Measurements from ENCODE around the gene TCP11L1. TPM values are rescaled to one million over a fixed set of nuclear protein-coding genes. Genes with fewer than 3 reads are reported as not detected.

Gene TCP11L1
- total and polyA plus RNA-seq, 2 of the 8 experiments (the other 6 are each of a cell fraction or from before 2014, with no cell fraction given) = 10.9 to 23.1 TPM

DNA sequence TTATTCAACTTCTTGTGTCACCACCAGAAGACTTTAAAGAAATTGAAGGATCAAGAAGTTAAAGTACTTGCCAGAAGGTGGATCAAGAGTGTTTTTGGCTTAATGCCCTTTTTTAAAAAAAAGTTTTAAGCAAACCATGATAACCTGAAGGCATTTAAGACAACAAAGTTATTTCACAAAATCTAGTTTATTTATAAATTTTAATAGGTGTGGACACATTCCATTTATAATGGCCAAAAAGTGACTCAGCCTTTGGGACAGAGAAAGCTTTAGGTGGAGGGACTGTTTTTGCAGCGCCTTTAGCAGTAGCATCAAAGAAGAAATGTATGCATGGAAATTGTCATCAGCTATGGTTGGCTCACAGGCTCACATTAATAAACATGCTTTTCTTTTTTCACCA is 17.9 kb downstream of the TCP11L1 start:
- Histone ChIP-seq H2BK15ac (ENCODE audit: low read length) (no peak overlapping the region), H3K18ac (ENCODE audit: extremely low read depth, low read length) (no peak overlapping the region), H3K14ac (ENCODE audit: insufficient read length) (no peak overlapping the region), H2BK5ac (ENCODE audit: low read depth, low read length) (no peak overlapping the region), H3K4me1 (replicated peaks in 1 of 4; ENCODE audit: control insufficient read depth in 3 of 4, insufficient read depth in 4 of 4, low read length in 3 of 4) (no peaks in the 10 kb centered on the region), H3K27me3 (replicated peaks in 1 of 4; ENCODE audit: control insufficient read depth in 3 of 4, extremely low read depth in 1 of 4, insufficient read depth in 3 of 4, low read length in 3 of 4) (no peaks in the 10 kb centered on the region), H3K79me2 (ENCODE audit: control insufficient read depth in 1 of 2, insufficient read depth in 2 of 2, low read length in 2 of 2) (no peaks in the 10 kb centered on the region), H3K56ac (replicated peaks; ENCODE audit: insufficient read length, low read depth, low read length) (no peak overlapping the region), H4K8ac (ENCODE audit: extremely low read depth, insufficient read depth, low read length) (no peak overlapping the region), H3K4me3 (ENCODE audit: extremely low read depth in 1 of 4, insufficient read depth in 2 of 4, low read depth in 3 of 4, low read length in 4 of 4) (no peak overlapping the region), H2BK12ac (ENCODE audit: low read depth, low read length) (no peak overlapping the region), H3K4ac (replicated peaks; ENCODE audit: insufficient read length, low read depth, low read length) (no peak overlapping the region), H4K5ac (ENCODE audit: insufficient read length, low read depth, low read length) (no peak overlapping the region), H3K23me2 (ENCODE audit: low read depth, low read length) (no peaks in the 10 kb centered on the region), H2AFZ (ENCODE audit: low read length) (no peak overlapping the region), H3K23ac (ENCODE audit: insufficient read length) (no peak overlapping the region), H4K91ac (replicated peaks; ENCODE audit: insufficient read length, low read length) (no peak overlapping the region), H2BK20ac (ENCODE audit: low read length) (no peak overlapping the region), H3K79me1 (ENCODE audit: low read depth, low read length) (no peaks in the 10 kb centered on the region), H2AK5ac (ENCODE audit: low read depth, low read length) (no peak overlapping the region), H3K4me2 (ENCODE audit: insufficient read depth in 1 of 2, low read depth in 2 of 2, low read length in 2 of 2) (no peak overlapping the region), H3K9me3 (ENCODE audit: insufficient read depth in 2 of 2, low read depth in 1 of 2, low read length in 1 of 2) (no peaks in the 10 kb centered on the region), H3K36me3 (ENCODE audit: control insufficient read depth in 2 of 4, insufficient read depth in 4 of 4, low read length in 3 of 4) (peaks cover 3 to 32% (median 10%) of the 10 kb centered on the region in 4 experiments; a peak in 7 of 8 replicates), H4K20me1 (replicated peaks in 1 of 2; ENCODE audit: control insufficient read depth in 1 of 2, insufficient read depth in 2 of 2, low read length in 2 of 2) (no peaks in the 10 kb centered on the region), H2BK120ac (replicated peaks; ENCODE audit: low read depth, low read length) (no peak overlapping the region), H3K9ac (replicated peaks in 1 of 4; ENCODE audit: extremely low read depth in 1 of 4, low read depth in 3 of 4, low read length in 3 of 4) (no peak overlapping the region), H3K27ac (ENCODE audit: low read depth, low read length) (no peak overlapping the region)
- FAIRE-seq (no peak), DNase-seq (ENCODE audit: low read depth in 1 of 2, low spot score in 2 of 2) (no peak)
- 92% methylated on average over 1 of the region's 1 CpG; no CpG with 5 or more reads in 1 of the 2 experiments for WGBS, 2 experiments (ENCODE audit: extremely low coverage in 1 of 2, insufficient coverage in 1 of 2, insufficient read length in 1 of 2, insufficient replicate concordance in 2 of 2, low coverage in 1 of 2, low lambda C conversion rate in 2 of 2, missing lambda C conversion rate in 1 of 2)
- POLR2A ChIA-PET (ENCODE audit: partially characterized antibody) = interaction anchor here (1.1 kb wide), 1 partner anchor 17 kb away, joined by 5 read pairs; no protein-coding TSS in a partner anchor
- CTCF ChIA-PET (ENCODE audit: partially characterized antibody) = interaction anchor here (0.8 to 1.2 kb wide), 2 partner anchors 8 to 10 kb away, joined by 3 read pairs; no protein-coding TSS in a partner anchor
- no peak for TF ChIP-seq BRCA1 (IDR thresholded peaks at IDR 0.05; ENCODE audit: low read depth, low read length)
- TF ChIP-seq ZNF274 (IDR thresholded peaks at IDR 0.05; ENCODE audit: borderline replicate concordance, extremely low read depth, low read length) = no peak
- TF ChIP-seq NANOG (IDR thresholded peaks at IDR 0.05; ENCODE audit: insufficient read depth, low read depth, low read length, poor library complexity, severe bottlenecking) = no peak
